HUES48 (cell line): ENCODE data around the gene MCM7.

Experiments used
- H3K27ac ChIP-seq: one replicate; pipeline ENCODE4 v1.7.0; 2013; ENCODE audit warnings: low read depth, low read length, inconsistent platforms
- H3K27me3 ChIP-seq: 2 replicates; pipeline ENCODE4 v1.6.1; 2013; ENCODE audit warnings: mild to moderate bottlenecking, low read length; ENCODE audit not compliant: control insufficient read depth, insufficient read depth
- H3K36me3 ChIP-seq: 2 replicates; pipeline ENCODE4 v1.6.1; 2013; ENCODE audit warnings: low read length; ENCODE audit not compliant: control insufficient read depth, insufficient read depth
- H3K4me1 ChIP-seq: 2 replicates; pipeline ENCODE4 v1.6.1; 2013; ENCODE audit warnings: mild to moderate bottlenecking, low read length; ENCODE audit not compliant: control insufficient read depth, insufficient read depth
- H3K4me3 ChIP-seq: 2 replicates; pipeline ENCODE4 v1.5.1; 2013; ENCODE audit warnings: mild to moderate bottlenecking, low read depth, low read length
- H3K9ac ChIP-seq: 2 replicates; pipeline ENCODE4 v1.6.1; 2013; ENCODE audit warnings: mild to moderate bottlenecking, low read depth, low read length, moderate library complexity
- H3K9me3 ChIP-seq: 2 replicates; pipeline ENCODE4 v1.6.1; 2013; ENCODE audit warnings: low read length; ENCODE audit not compliant: control insufficient read depth, insufficient read depth

MCM7 gene

GRCh38 chr7:100106633-100107032, 5.4 kb upstream of the MCM7 start:
- no peak overlapping the region for H3K4me3 ChIP-seq
- no peaks in the 10 kb centered on the region for H3K9me3 ChIP-seq
- H3K27ac ChIP-seq, result no peak overlapping the region
- no peak overlapping the region for H3K9ac ChIP-seq
- no peaks in the 10 kb centered on the region for H3K27me3 ChIP-seq
- 0 out of 2 replicates have a peak, but pooled peaks cover 5% of the 10 kb centered on the region for H3K4me1 ChIP-seq
- H3K36me3 ChIP-seq, result peaks cover 77% of the 10 kb centered on the region

DNA sequence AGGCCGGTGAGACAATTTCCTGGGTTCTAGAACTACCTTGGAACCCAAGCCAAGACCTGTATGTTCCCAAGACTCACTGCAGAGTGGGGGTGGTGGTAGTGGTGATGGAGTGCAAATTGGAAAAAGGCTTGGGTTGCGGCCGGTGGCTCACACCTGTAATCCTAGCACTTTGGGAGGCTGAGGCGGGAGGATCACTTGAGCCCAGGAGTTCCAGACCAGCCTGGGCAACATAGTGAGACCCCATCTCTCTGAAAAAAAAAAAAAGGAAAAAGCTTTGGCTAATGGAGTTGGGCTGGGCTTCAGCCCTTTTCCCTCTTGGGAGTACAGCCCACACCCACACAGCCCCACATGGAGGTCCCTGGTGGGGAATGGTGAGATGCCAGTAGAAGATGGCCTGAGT, 4.3 kb upstream of the MCM7 start:
- peaks cover 67% of the 10 kb centered on the region for H3K36me3 ChIP-seq
- no peaks in the 10 kb centered on the region for H3K9me3 ChIP-seq
- no peak overlapping the region for H3K27ac ChIP-seq
- H3K4me1 ChIP-seq, result 0 out of 2 replicates have a peak, but pooled peaks cover 5% of the 10 kb centered on the region
- no peak overlapping the region for H3K9ac ChIP-seq
- no peak overlapping the region for H3K4me3 ChIP-seq
- H3K27me3 ChIP-seq, result no peaks in the 10 kb centered on the region

GRCh38 chr7:100102950-100103840, 2.0 kb upstream of the MCM7 start:
- Histone ChIP-seq H3K36me3 (peaks cover 65% of the 10 kb centered on the region), H3K9me3 (no peaks in the 10 kb centered on the region), H3K4me1 (peaks cover 10% of the 10 kb centered on the region; the same call in 1 of the 2 replicates), H3K27me3 (no peaks in the 10 kb centered on the region), H3K4me3 (no peak overlapping the region; the same call in 1 of the 2 replicates), H3K9ac (0 out of 2 replicates have a peak overlapping the region, but pooled peaks have one; percentile 100), H3K27ac (no peak overlapping the region)

- H3K4me3 ChIP-seq, result peak overlapping the region; percentile 96
- no peaks in the 10 kb centered on the region for H3K27me3 ChIP-seq
- H3K36me3 ChIP-seq, result peaks cover 64% of the 10 kb centered on the region
- H3K9me3 ChIP-seq, result no peaks in the 10 kb centered on the region
- peaks cover 10% of the 10 kb centered on the region; the same call in 1 of the 2 replicates for H3K4me1 ChIP-seq
- peak overlapping the region; percentile 100 for H3K9ac ChIP-seq
- peak overlapping the region; percentile 100 for H3K27ac ChIP-seq
These were observed 679 bp downstream of the MCM7 start for GRCh38 chr7:100100420-100101015.

DNA sequence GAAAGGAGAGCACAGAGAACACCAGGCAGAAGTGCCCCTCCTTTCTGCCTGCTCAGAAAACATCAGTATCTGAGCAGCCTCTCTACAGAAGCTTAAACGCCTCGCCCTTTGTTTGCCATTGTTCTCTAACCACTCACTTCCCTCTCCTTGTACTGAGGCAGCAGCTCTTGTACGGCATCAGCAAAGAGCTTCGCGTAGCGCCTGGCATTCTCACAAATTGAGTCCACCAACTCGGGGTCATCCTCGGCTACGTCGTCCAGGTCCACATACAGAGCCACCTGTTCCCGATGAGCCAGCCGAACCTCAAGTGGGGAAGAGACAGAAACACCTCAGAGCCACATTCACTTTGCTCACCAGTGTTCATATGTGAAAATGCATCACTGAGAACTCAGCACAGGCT, 1.7 kb downstream of the MCM7 start:
- H3K36me3 ChIP-seq, result peaks cover 67% of the 10 kb centered on the region
- peak overlapping the region; percentile 96 for H3K4me3 ChIP-seq
- H3K27me3 ChIP-seq, result no peaks in the 10 kb centered on the region
- peak overlapping the region; percentile 100 for H3K9ac ChIP-seq
- H3K9me3 ChIP-seq, result no peaks in the 10 kb centered on the region
- H3K27ac ChIP-seq, result peak overlapping the region; percentile 100
- H3K4me1 ChIP-seq, result peaks cover 10% of the 10 kb centered on the region; the same call in 1 of the 2 replicates

GRCh38 chr7:100098913-100099312, 2.3 kb downstream of the MCM7 start:
- H3K9ac ChIP-seq, result 0 out of 2 replicates have a peak overlapping the region, but pooled peaks have one; percentile 100
- no peaks in the 10 kb centered on the region for H3K9me3 ChIP-seq
- peaks cover 10% of the 10 kb centered on the region; the same call in 1 of the 2 replicates for H3K4me1 ChIP-seq
- H3K36me3 ChIP-seq, result peaks cover 69% of the 10 kb centered on the region
- H3K27me3 ChIP-seq, result no peaks in the 10 kb centered on the region
- no peak overlapping the region for H3K4me3 ChIP-seq
- H3K27ac ChIP-seq, result peak overlapping the region; percentile 100

DNA sequence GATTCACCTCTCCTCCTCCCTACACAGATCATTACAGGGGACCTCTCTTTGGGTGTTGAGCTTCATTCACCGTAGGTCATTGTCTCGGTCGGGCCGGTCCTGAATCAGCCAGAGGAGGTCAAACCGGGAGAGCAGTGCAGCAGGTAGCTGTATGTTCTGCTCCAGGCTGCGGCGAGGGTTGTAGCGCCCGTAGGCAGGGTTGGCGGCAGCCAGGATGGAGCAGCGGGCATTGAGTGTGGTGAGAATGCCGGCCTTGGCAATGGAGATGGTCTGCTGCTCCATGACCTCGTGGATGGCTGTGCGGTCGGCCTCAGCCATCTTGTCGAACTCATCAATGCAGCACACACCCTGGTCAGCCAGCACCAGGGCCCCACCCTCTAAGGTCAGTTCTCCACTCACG, 5.5 kb downstream of the MCM7 start:
- Histone ChIP-seq H3K27ac (peak overlapping the region; percentile 7), H3K9me3 (no peaks in the 10 kb centered on the region), H3K9ac (no peak overlapping the region), H3K4me3 (no peak overlapping the region), H3K36me3 (peaks cover 92% of the 10 kb centered on the region), H3K4me1 (peaks cover 5% of the 10 kb centered on the region; the same call in 1 of the 2 replicates), H3K27me3 (no peaks in the 10 kb centered on the region)

- Histone ChIP-seq H3K9ac (no peak overlapping the region), H3K9me3 (no peaks in the 10 kb centered on the region), H3K4me1 (peaks cover 5% of the 10 kb centered on the region; the same call in 1 of the 2 replicates), H3K4me3 (no peak overlapping the region), H3K27ac (no peak overlapping the region), H3K27me3 (no peaks in the 10 kb centered on the region), H3K36me3 (peaks cover 96% of the 10 kb centered on the region)
These were observed 5.9 kb downstream of the MCM7 start for GRCh38 chr7:100095289-100095688.

DNA sequence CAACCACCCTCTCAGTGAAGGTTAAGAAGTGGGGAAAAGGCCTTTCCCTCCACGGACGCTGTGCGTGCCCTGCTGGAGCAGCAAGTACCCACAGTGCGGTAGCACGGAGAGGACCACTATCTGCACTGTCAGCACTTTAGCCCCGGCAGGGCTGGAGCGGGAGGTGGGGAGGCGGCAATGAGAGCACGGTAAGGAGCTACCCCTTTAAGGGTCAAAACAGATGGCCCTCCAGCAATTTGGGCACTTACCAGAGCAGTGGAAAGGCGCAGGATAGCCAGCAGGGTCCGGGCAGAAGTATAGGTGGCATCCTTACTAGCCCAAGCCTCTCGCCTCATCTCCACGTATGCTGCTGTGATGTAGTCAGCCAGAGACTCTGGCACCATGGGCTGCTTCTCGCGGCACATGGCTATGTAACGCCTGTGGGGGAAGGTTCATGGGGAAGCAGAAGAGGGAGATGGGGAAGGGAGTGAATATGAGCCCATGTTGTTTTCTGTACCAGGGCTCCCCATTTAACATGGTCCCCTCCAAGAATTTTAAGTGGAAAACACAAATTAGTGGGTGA, 7.2 kb downstream of the MCM7 start:
- Histone ChIP-seq H3K9ac (no peak overlapping the region), H3K4me1 (peaks cover 5% of the 10 kb centered on the region; the same call in 1 of the 2 replicates), H3K4me3 (no peak overlapping the region), H3K27me3 (no peaks in the 10 kb centered on the region), H3K27ac (no peak overlapping the region), H3K9me3 (no peaks in the 10 kb centered on the region), H3K36me3 (peaks cover 87% of the 10 kb centered on the region)

- Histone ChIP-seq H3K9me3 (no peaks in the 10 kb centered on the region), H3K4me3 (no peak overlapping the region), H3K27me3 (no peaks in the 10 kb centered on the region), H3K36me3 (peaks cover 82% of the 10 kb centered on the region), H3K9ac (no peak overlapping the region), H3K4me1 (peaks cover 5% of the 10 kb centered on the region; the same call in 1 of the 2 replicates), H3K27ac (peak overlapping the region; percentile 46)
These were observed 7.7 kb downstream of the MCM7 start for GRCh38 chr7:100093498-100093897.
